H1 (cell line): ENCODE measurements around the gene FRMD4A. TPM values are rescaled to one million over a fixed set of nuclear protein-coding genes. Genes with fewer than 3 reads are reported as not detected.

Experiments
- CTCF ChIA-PET: fragments of 300-600 bp; sonication (Branson Sonifier 250); formaldehyde crosslinking; loops from one replicate; lab custom pipeline; 2021; ENCODE audit not compliant: partially characterized antibody; lab: Charles Lee
- POLR2A ChIA-PET: fragments of 300-600 bp; sonication (Branson Sonifier 250); formaldehyde crosslinking; loops from one replicate; lab custom pipeline; 2021; ENCODE audit warnings: inconsistent platforms; ENCODE audit not compliant: partially characterized antibody; lab: Charles Lee
- DNase-seq, 2 experiments: peaks; one replicate each; pipeline versions ENCODE4 v3.0.0 to v3.0.0-alpha.2; 2010 to 2022; ENCODE audit warnings: low spot score in 2 of 2, low read depth in 1 of 2, mixed read lengths in 1 of 2
- FAIRE-seq: peaks from 2 replicates; lab custom pipeline; 2011; peaks lifted over from hg19 to GRCh38; lab: Jason Lieb, UNC
- H2AFZ ChIP-seq: 2 replicates; pipeline ENCODE4 v1.8.1; 2012; ENCODE audit warnings: low read length, inconsistent platforms
- H2AK5ac ChIP-seq: 2 replicates; pipeline ENCODE4 v1.6.1; 2013; ENCODE audit warnings: low read depth, low read length
- H2BK120ac ChIP-seq: replicated peaks from 2 replicates; pipeline ENCODE3; 2013; ENCODE audit warnings: low read depth, low read length, inconsistent platforms
- H2BK12ac ChIP-seq: 2 replicates; pipeline ENCODE4 v1.6.1; 2013; ENCODE audit warnings: low read depth, low read length
- H2BK15ac ChIP-seq: 2 replicates; pipeline ENCODE4 v1.6.1; 2013; ENCODE audit warnings: low read length
- H2BK20ac ChIP-seq: 2 replicates; pipeline ENCODE4 v1.6.1; 2013; ENCODE audit warnings: low read length
- H2BK5ac ChIP-seq: 2 replicates; pipeline ENCODE4 v1.6.1; 2013; ENCODE audit warnings: low read depth, low read length
- H3K14ac ChIP-seq: 2 replicates; pipeline ENCODE4 v1.6.1; 2013; ENCODE audit warnings: inconsistent platforms; ENCODE audit not compliant: insufficient read length
- H3K18ac ChIP-seq: 2 replicates; pipeline ENCODE4 v1.6.1; 2013; ENCODE audit warnings: low read length; ENCODE audit errors: extremely low read depth
- H3K23ac ChIP-seq: 2 replicates; pipeline ENCODE4 v1.6.1; 2013; ENCODE audit warnings: inconsistent platforms; ENCODE audit not compliant: insufficient read length
- H3K23me2 ChIP-seq: 2 replicates; pipeline ENCODE4 v1.6.1; 2013; ENCODE audit warnings: low read depth, low read length
- H3K27ac ChIP-seq: 2 replicates; pipeline ENCODE4 v1.6.1; 2011; ENCODE audit warnings: low read depth, low read length, inconsistent platforms
- H3K27me3 ChIP-seq, 4 experiments: replicated peaks in 1 of 4; 1 replicate in 1 of 4; 2 replicates in 3 of 4; pipeline versions ENCODE4 v1.6.1 to v1.8.1; 2011 to 2013; ENCODE audit warnings: low read length in 3 of 4, mild to moderate bottlenecking in 3 of 4, inconsistent platforms in 2 of 4, mixed read lengths in 2 of 4, moderate library complexity in 1 of 4; ENCODE audit not compliant: control insufficient read depth in 3 of 4, insufficient read depth in 3 of 4; ENCODE audit errors: extremely low read depth in 1 of 4
- H3K36me3 ChIP-seq, 4 experiments: 2 replicates each; pipeline versions ENCODE4 v1.6.1 to v1.8.1; 2011 to 2013; ENCODE audit warnings: mild to moderate bottlenecking in 4 of 4, low read length in 3 of 4, moderate library complexity in 2 of 4, control low read depth in 1 of 4, inconsistent platforms in 1 of 4; ENCODE audit not compliant: insufficient read depth in 4 of 4, control insufficient read depth in 2 of 4
- H3K4ac ChIP-seq: replicated peaks from 2 replicates; pipeline ENCODE3; 2013; ENCODE audit warnings: low read length, low read depth, mixed read lengths, inconsistent platforms; ENCODE audit not compliant: insufficient read length
- H3K4me1 ChIP-seq, 4 experiments: replicated peaks in 1 of 4; 1 replicate in 1 of 4; 2 replicates in 3 of 4; pipeline versions ENCODE4 v1.6.1 to v1.8.1; 2011 to 2013; ENCODE audit warnings: low read length in 3 of 4, inconsistent platforms in 2 of 4, mixed read lengths in 1 of 4; ENCODE audit not compliant: insufficient read depth in 4 of 4, control insufficient read depth in 3 of 4
- H3K4me2 ChIP-seq, 2 experiments: 2 replicates each; pipeline versions ENCODE4 v1.6.1 to v1.8.1; 2011 to 2013; ENCODE audit warnings: low read depth in 2 of 2, low read length in 2 of 2, control low read depth in 1 of 2, inconsistent platforms in 1 of 2, mild to moderate bottlenecking in 1 of 2; ENCODE audit not compliant: insufficient read depth in 1 of 2
- H3K4me3 ChIP-seq, 4 experiments: fragments of 200-600, 300-600 bp in 1 of 4; sonication (generic), shearing (Covaris generic), sonication (Bioruptor Twin) in 1 of 4; 2 replicates each; pipeline versions ENCODE4 v1.5.1 to v1.8.1; 2011 to 2016; ENCODE audit warnings: low read length in 4 of 4, low read depth in 3 of 4, control low read depth in 2 of 4, inconsistent platforms in 2 of 4, mild to moderate bottlenecking in 2 of 4, mixed read lengths in 1 of 4, moderate library complexity in 1 of 4; ENCODE audit not compliant: insufficient read depth in 2 of 4; ENCODE audit errors: extremely low read depth in 1 of 4
- H3K56ac ChIP-seq: replicated peaks from 2 replicates; pipeline ENCODE3; 2013; ENCODE audit warnings: low read depth, mild to moderate bottlenecking, mixed read lengths, low read length, inconsistent platforms; ENCODE audit not compliant: insufficient read length
- H3K79me1 ChIP-seq: 2 replicates; pipeline ENCODE4 v1.6.1; 2013; ENCODE audit warnings: low read depth, low read length, control low read depth
- H3K79me2 ChIP-seq, 2 experiments: 2 replicates each; pipeline versions ENCODE4 v1.6.1 to v1.8.1; 2012 to 2013; ENCODE audit warnings: low read length in 2 of 2, mild to moderate bottlenecking in 2 of 2, inconsistent platforms in 1 of 2; ENCODE audit not compliant: insufficient read depth in 2 of 2, control insufficient read depth in 1 of 2
- H3K9ac ChIP-seq, 4 experiments: replicated peaks in 1 of 4; 1 replicate in 1 of 4; 2 replicates in 3 of 4; pipeline versions ENCODE4 v1.6.1 to v1.8.1; 2011 to 2013; ENCODE audit warnings: low read depth in 3 of 4, low read length in 3 of 4, control low read depth in 2 of 4, mild to moderate bottlenecking in 2 of 4, moderate library complexity in 2 of 4, inconsistent platforms in 1 of 4; ENCODE audit errors: extremely low read depth in 1 of 4
- H3K9me3 ChIP-seq, 2 experiments: 2 replicates each; pipeline versions ENCODE4 v1.6.1 to v1.8.1; 2012 to 2013; ENCODE audit warnings: mild to moderate bottlenecking in 2 of 2, moderate library complexity in 2 of 2, control low read depth in 1 of 2, inconsistent platforms in 1 of 2, low read depth in 1 of 2, low read length in 1 of 2, mixed read lengths in 1 of 2; ENCODE audit not compliant: insufficient read depth in 2 of 2
- H4K20me1 ChIP-seq, 2 experiments: replicated peaks in 1 of 2; 2 replicates each; pipeline versions ENCODE3 to v1.8.1; 2011 to 2013; ENCODE audit warnings: inconsistent platforms in 2 of 2, low read length in 2 of 2, mild to moderate bottlenecking in 1 of 2; ENCODE audit not compliant: insufficient read depth in 2 of 2, control insufficient read depth in 1 of 2
- H4K5ac ChIP-seq: 2 replicates; pipeline ENCODE4 v1.6.1; 2013; ENCODE audit warnings: low read length, low read depth, mixed read lengths, inconsistent platforms; ENCODE audit not compliant: insufficient read length
- H4K8ac ChIP-seq: 2 replicates; pipeline ENCODE4 v1.8.0; 2013; ENCODE audit warnings: mild to moderate bottlenecking, moderate library complexity, low read length, inconsistent platforms; ENCODE audit not compliant: insufficient read depth; ENCODE audit errors: extremely low read depth
- H4K91ac ChIP-seq: replicated peaks from 2 replicates; pipeline ENCODE3; 2013; ENCODE audit warnings: low read length, mixed read lengths, inconsistent platforms; ENCODE audit not compliant: insufficient read length
- CBX8 ChIP-seq: fragments of 300-800, 300-1000 bp; sonication (generic); IDR thresholded peaks from 2 replicates; pipeline ENCODE4 v1.7.1; 2016; ENCODE audit warnings: low read depth, low read length, borderline replicate concordance
- EGR1 ChIP-seq: IDR thresholded peaks from 2 replicates; pipeline ENCODE4 v1.6.1; 2011; ENCODE audit warnings: low read depth, low read length, borderline replicate concordance
- GABPA ChIP-seq: IDR thresholded peaks from 2 replicates; pipeline ENCODE4 v1.6.1; 2011; ENCODE audit warnings: mild to moderate bottlenecking, low read length, moderate library complexity, borderline replicate concordance; ENCODE audit not compliant: insufficient read depth
- MAFK ChIP-seq: IDR thresholded peaks from 2 replicates; pipeline ENCODE4 v1.6.1; 2012; ENCODE audit warnings: low read depth, mild to moderate bottlenecking, improper control_type of control experiment, low read length
- POLR2A ChIP-seq, 2 experiments: IDR thresholded peaks; 1 replicate in 1 of 2; 2 replicates in 1 of 2; pipeline ENCODE4 v1.6.1; 2011; ENCODE audit warnings: low read depth in 2 of 2, low read length in 2 of 2, mild to moderate bottlenecking in 2 of 2; ENCODE audit errors: control extremely low read depth in 1 of 2
- RAD21 ChIP-seq, 2 experiments: IDR thresholded peaks in 1 of 2; conservative IDR thresholded peaks in 1 of 2; 2 replicates each; pipeline ENCODE4 v1.6.1; 2011; ENCODE audit warnings: low read depth in 2 of 2, low read length in 2 of 2, improper control_type of control experiment in 1 of 2, inconsistent platforms in 1 of 2, mild to moderate bottlenecking in 1 of 2, moderate library complexity in 1 of 2
- RXRA ChIP-seq: IDR thresholded peaks from 2 replicates; pipeline ENCODE4 v1.6.1; 2011; ENCODE audit warnings: low read depth, mild to moderate bottlenecking, low read length, moderate library complexity; ENCODE audit not compliant: insufficient read depth
- SAP30 ChIP-seq: fragments of 300-600 bp; sonication (generic); IDR thresholded peaks from 2 replicates; pipeline ENCODE4 v1.7.1; 2012; ENCODE audit warnings: low read length, moderate library complexity, mild to moderate bottlenecking, inconsistent platforms; ENCODE audit not compliant: insufficient read depth, insufficient replicate concordance
- SIX5 ChIP-seq: IDR thresholded peaks from 2 replicates; pipeline ENCODE4 v1.6.1; 2011; ENCODE audit warnings: mild to moderate bottlenecking, low read depth, low read length
- TAF7 ChIP-seq: optimal IDR thresholded peaks from 2 replicates; pipeline ENCODE3; 2011; ENCODE audit warnings: low read depth, mild to moderate bottlenecking, inconsistent platforms, low read length, moderate library complexity, borderline replicate concordance
- TBP ChIP-seq: IDR thresholded peaks from 2 replicates; pipeline ENCODE4 v1.6.1; 2011; ENCODE audit warnings: low read depth, low read length, improper control_type of control experiment
- TEAD4 ChIP-seq: IDR thresholded peaks from 2 replicates; pipeline ENCODE4 v1.6.1; 2012; ENCODE audit warnings: low read depth, low read length, inconsistent platforms, mixed read lengths
- WGBS, 2 experiments: shearing (Covaris generic) in 1 of 2; methylation state at CpG; one replicate each; pipeline versions ENCODE4 v1.1.6 to v1.1.7; 2013 to 2015; ENCODE audit warnings: low lambda C conversion rate in 2 of 2, mixed read lengths in 2 of 2, inconsistent platforms in 1 of 2, low coverage in 1 of 2, missing lambda C conversion rate in 1 of 2; ENCODE audit not compliant: insufficient replicate concordance in 2 of 2, insufficient coverage in 1 of 2, insufficient read length in 1 of 2; ENCODE audit errors: extremely low coverage in 1 of 2, missing lambda C conversion rate in 1 of 2; 5-methylcytosine and 5-hydroxymethylcytosine counted together
- polyA plus RNA-seq, 7 experiments: library from polyadenylated mRNA; depleted of rRNA in 3 of 7; stranded (reverse) in 5 of 7; unstranded in 2 of 7; fragments of >200 nt in 5 of 7; fragments of 200-250 nt in 2 of 7; gene quantifications; 1 replicate in 5 of 7; 2 replicates in 1 of 7; 4 replicates in 1 of 7; pipeline versions ENCODE4 v1.2.1 to v1.2.3, GENCODE V29; 2011 to 2013; ENCODE audit warnings: missing spikeins in 2 of 7, mixed read lengths in 2 of 7
- total RNA-seq: library from RNA; stranded (reverse); fragmentation: NEBNext Ultra II Directional; extraction: Animal tissue kit (Norgen Biotek cat#: 25700); gene quantifications from 2 replicates; pipeline ENCODE4 v1.2.1, GENCODE V29; 2021

The FRMD4A gene
- total and polyA plus RNA-seq, 2 of the 8 experiments (the other 6 are each of a cell fraction or from before 2014, with no cell fraction given), result 38.6 to 39.6 TPM

- no peaks in the 10 kb centered on the region for H4K20me1 ChIP-seq
- H3K79me2 ChIP-seq, result no peaks in the 10 kb centered on the region
- DNase-seq, result no peak
- H3K9ac ChIP-seq, result no peak overlapping the region; a peak in 1 of 7 replicates
- H4K91ac ChIP-seq, result no peak overlapping the region
- H3K4ac ChIP-seq, result no peak overlapping the region
- H2AK5ac ChIP-seq, result no peak overlapping the region
- no peak for FAIRE-seq
- no peaks in the 10 kb centered on the region for H3K23me2 ChIP-seq
- CTCF ChIA-PET, result interaction anchor here (0.5 to 1.3 kb wide), 2 partner anchors 10 to 451 kb away, joined by 3 to 4 read pairs; no protein-coding TSS in a partner anchor
- H3K9me3 ChIP-seq, result no peaks in the 10 kb centered on the region
- no peak overlapping the region for H2BK12ac ChIP-seq
- H3K27me3 ChIP-seq, result no peaks in the 10 kb centered on the region
- H4K8ac ChIP-seq, result no peak overlapping the region
- H3K4me3 ChIP-seq, result no peak overlapping the region
- no peak overlapping the region for H2BK20ac ChIP-seq
- no peak overlapping the region for H2BK5ac ChIP-seq
- no peak overlapping the region; the same call in 1 of the 2 replicates for H3K18ac ChIP-seq
- H3K4me1 ChIP-seq, result peaks cover 0 to 11% (median 2%) of the 10 kb centered on the region in 4 experiments; a peak in 4 of 7 replicates
- H3K79me1 ChIP-seq, result no peaks in the 10 kb centered on the region; the same call in 1 of the 2 replicates
- no peak overlapping the region for H3K14ac ChIP-seq
- no peaks in the 10 kb centered on the region for H3K36me3 ChIP-seq
- H2AFZ ChIP-seq, result no peak overlapping the region
- POLR2A ChIA-PET, result interaction anchor here (1.2 to 2.6 kb wide), 2 partner anchors 10 to 22 kb away, joined by 7 to 11 read pairs; no protein-coding TSS in a partner anchor
- H4K5ac ChIP-seq, result no peak overlapping the region
- WGBS, 2 experiments, result 82% methylated on average over 20 of the region's 20 CpGs; no CpG with 5 or more reads in 1 of the 2 experiments
- no peak overlapping the region for H3K23ac ChIP-seq
- no peak overlapping the region for H2BK15ac ChIP-seq
- H2BK120ac ChIP-seq, result no peak overlapping the region
- H3K27ac ChIP-seq, result no peak overlapping the region
- H3K4me2 ChIP-seq, result 0 out of 4 replicates have a peak overlapping the region, but pooled peaks of 1 of the 2 experiments have one; percentile 21
- H3K56ac ChIP-seq, result no peak overlapping the region
- no peak for TF ChIP-seq MAFK
- no peak for TF ChIP-seq POLR2A (IDR thresholded peaks at IDR 0.05; ENCODE audit: control extremely low read depth in 1 of 2, low read depth in 2 of 2, low read length in 2 of 2)
- TF ChIP-seq SIX5, result no peak
- TF ChIP-seq GABPA, result no peak
- TF ChIP-seq RAD21 (IDR thresholded peaks at IDR 0.05 in 1 of 2, conservative IDR thresholded peaks at IDR 0.05 in 1 of 2; ENCODE audit: low read depth in 2 of 2, low read length in 2 of 2), result no peak
- TF ChIP-seq TEAD4, result no peak
- TF ChIP-seq TBP, result no peak
- no peak for TF ChIP-seq EGR1
- TF ChIP-seq CBX8, result no peak
- no peak for TF ChIP-seq SAP30
- TF ChIP-seq TAF7, result no peak
- TF ChIP-seq RXRA, result no peak
These were observed 167.2 kb downstream of the FRMD4A start for GRCh38 chr10:14163377-14164086.
